Stimulated activated CD8-positive, alpha-beta memory T cell treated with anti-CD3 and anti-CD28 coated beads, Interleukin-4, amount 100 ng/mL, for 48 hours (primary cell): ENCODE data around the gene GALNTL6.
"Not testable (repeated sequence)": the region's sequence is repeated elsewhere in the genome, so short reads cannot be mapped to it uniquely, and the experiment has no call there.

Source experiments
- DNase-seq: peaks from one replicate; pipeline ENCODE4 v3.0.0-alpha.2; 2020

The GALNTL6 gene

GRCh38 chr4:172412851-172413580, 599.8 kb downstream of the GALNTL6 start:
- DNase-seq, result no peak

GRCh38 chr4:172428979-172429378, 615.8 kb downstream of the GALNTL6 start:
- DNase-seq, result not testable (repeated sequence)

- DNase-seq, result no peak
These were observed 667.3 kb downstream of the GALNTL6 start for GRCh38 chr4:172480471-172480870.

GRCh38 chr4:172481802-172482508, 668.8 kb downstream of the GALNTL6 start:
- DNase-seq, result no peak

- DNase-seq, result no peak
These were observed 671.8 kb downstream of the GALNTL6 start for GRCh38 chr4:172485007-172485406.

- no peak for DNase-seq
These were observed 673.3 kb downstream of the GALNTL6 start for GRCh38 chr4:172486531-172486930.

- no peak for DNase-seq
These were observed 676.7 kb downstream of the GALNTL6 start for GRCh38 chr4:172489861-172490260.

- no peak for DNase-seq
These were observed 682.6 kb downstream of the GALNTL6 start for GRCh38 chr4:172495769-172496168.

- no peak for DNase-seq
These were observed 684.1 kb downstream of the GALNTL6 start for GRCh38 chr4:172497321-172497720.

- DNase-seq, result no peak
These were observed 700.8 kb downstream of the GALNTL6 start for GRCh38 chr4:172514011-172514410.

- no peak for DNase-seq
These were observed 701.6 kb downstream of the GALNTL6 start for GRCh38 chr4:172514801-172515200.

- DNase-seq, result no peak
These were observed 702.2 kb downstream of the GALNTL6 start for GRCh38 chr4:172515266-172515879.

- no peak for DNase-seq
These were observed 704.2 kb downstream of the GALNTL6 start for GRCh38 chr4:172517391-172517790.

GRCh38 chr4:172521248-172521647, 708.0 kb downstream of the GALNTL6 start:
- no peak for DNase-seq

- no peak for DNase-seq
These were observed 708.5 kb downstream of the GALNTL6 start for GRCh38 chr4:172521680-172522079.

- DNase-seq, result no peak
These were observed 730.0 kb downstream of the GALNTL6 start for GRCh38 chr4:172543249-172543648.

GRCh38 chr4:172546782-172547181, 733.6 kb downstream of the GALNTL6 start:
- DNase-seq, result no peak

- no peak for DNase-seq
These were observed 734.5 kb downstream of the GALNTL6 start for GRCh38 chr4:172547724-172548123.

- DNase-seq, result no peak
These were observed 740.0 kb downstream of the GALNTL6 start for GRCh38 chr4:172553216-172553615.

- no peak for DNase-seq
These were observed 741.4 kb downstream of the GALNTL6 start for GRCh38 chr4:172554588-172554987.

GRCh38 chr4:172555725-172556124, 742.5 kb downstream of the GALNTL6 start:
- DNase-seq, result no peak

GRCh38 chr4:172573899-172574298, 760.7 kb downstream of the GALNTL6 start:
- DNase-seq, result no peak

- DNase-seq, result no peak
These were observed 765.5 kb downstream of the GALNTL6 start for GRCh38 chr4:172578712-172579111.

GRCh38 chr4:172584816-172585215, 771.6 kb downstream of the GALNTL6 start:
- no peak for DNase-seq
